HG03439 (cell line): Measurements from ENCODE around the gene SERINC5.
"Not testable (repeated sequence)": the region's sequence is repeated elsewhere in the genome, so short reads cannot be mapped to it uniquely, and the experiment has no call there.

Experiments used
- ATAC-seq: cut with Tn5 transposase; IDR thresholded peaks from one replicate; pipeline ENCODE4 v1.9.1; 2021; ENCODE audit warnings: mild to moderate bottlenecking, moderate library complexity; ENCODE audit not compliant: unreplicated experiment

Gene SERINC5

DNA sequence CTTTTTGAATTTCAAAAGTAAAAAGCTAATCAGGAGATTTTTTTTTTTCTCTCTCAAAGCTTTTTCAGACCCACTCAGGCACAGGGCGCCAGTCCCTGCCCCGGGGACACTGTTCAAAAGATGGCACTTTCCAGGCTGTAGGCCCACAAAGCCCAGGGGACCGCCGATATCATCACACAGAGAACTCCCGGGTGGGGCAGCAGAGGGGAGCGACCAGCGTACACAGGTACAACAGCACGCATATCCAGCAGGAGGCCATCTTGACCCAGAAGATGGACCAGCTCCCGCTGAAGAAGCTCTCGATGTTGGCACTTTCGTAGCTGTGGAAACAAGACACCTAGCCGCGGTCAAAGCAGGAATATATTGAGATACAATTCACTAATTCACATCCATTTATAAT lies 112.4 kb downstream of the SERINC5 start:
- no peak for ATAC-seq

DNA sequence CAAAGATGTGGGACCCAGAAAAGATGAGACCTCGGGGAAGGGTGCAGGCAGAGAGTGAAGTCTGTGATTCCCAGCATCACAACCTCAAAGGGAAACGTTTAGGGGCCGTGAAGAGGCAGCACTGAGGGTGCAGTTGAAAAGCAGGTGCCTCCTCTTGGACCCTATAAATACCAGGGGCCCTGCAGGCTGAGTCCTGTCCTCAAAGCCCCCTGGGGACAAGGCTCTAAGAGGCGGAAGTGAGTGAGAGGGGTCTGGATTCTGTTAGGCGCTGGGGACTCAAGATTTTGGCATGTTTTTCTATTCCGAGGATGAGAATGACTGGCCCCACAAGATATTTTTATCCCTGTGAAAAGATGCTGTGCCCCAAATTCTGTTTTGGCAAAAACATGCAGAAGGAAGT lies 112.9 kb downstream of the SERINC5 start:
- no peak for ATAC-seq

DNA sequence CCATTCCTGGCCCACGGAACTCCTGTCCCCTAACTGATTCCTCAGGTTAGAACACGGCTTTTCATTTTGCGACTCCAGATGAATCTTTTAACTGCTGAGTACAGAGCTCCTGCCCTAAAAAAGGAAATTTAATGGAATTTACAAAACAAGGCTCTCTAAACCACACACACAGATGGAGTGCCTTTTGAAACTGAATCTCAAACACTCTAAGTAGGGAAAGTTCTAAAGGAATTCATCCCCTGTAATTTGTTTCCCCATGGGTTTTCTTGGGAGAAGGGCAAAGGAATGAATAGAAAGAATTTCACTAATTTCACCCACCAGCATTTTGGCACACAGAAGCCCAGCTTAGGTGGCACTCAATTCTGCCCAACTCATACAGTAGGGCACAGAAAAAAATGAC lies 114.2 kb downstream of the SERINC5 start:
- ATAC-seq = no peak

DNA sequence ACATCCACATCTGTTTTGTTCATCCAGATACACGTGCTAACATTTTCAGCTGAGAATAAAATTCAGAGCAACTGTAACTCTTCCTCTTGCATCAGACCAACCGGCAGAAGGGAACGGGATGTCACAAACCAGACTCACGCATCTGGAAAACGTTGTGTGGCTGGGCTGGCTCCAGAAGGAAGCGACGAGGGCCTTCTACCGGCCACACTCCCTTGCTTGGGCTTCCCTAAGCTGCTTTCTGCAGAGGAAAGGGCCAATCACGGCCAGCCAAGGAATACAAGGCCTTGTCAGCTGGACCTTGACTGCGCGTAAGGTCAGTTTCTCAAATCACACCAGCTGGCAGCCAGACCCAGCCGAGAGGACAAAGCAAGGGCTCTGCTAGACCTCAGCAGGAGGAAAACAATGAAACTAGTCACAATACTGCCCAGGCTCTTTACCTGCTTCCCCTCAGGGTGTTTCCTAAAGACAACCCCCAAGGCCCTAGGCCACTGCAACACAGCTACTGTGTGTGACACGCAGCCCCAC lies 114.6 kb downstream of the SERINC5 start:
- no peak for ATAC-seq

DNA sequence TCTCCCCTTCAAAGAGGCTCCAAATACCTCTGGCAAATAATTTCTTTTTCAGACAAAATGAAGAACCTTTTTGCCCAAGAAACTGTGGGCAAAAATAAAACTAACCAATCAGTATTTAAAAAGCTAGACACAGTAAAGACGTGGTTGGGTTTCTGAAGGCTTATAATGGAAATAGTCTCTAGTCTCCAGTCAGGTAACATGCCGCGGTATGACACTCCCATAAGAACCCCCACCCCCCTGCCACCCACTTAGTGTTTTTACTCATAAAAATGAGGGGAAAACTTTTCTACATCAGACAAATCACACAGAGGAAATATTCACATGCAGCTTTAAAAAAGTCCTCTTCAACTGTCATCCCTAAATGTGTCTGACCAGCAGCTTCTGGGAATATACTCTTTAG lies 115.4 kb downstream of the SERINC5 start:
- ATAC-seq = no peak

DNA sequence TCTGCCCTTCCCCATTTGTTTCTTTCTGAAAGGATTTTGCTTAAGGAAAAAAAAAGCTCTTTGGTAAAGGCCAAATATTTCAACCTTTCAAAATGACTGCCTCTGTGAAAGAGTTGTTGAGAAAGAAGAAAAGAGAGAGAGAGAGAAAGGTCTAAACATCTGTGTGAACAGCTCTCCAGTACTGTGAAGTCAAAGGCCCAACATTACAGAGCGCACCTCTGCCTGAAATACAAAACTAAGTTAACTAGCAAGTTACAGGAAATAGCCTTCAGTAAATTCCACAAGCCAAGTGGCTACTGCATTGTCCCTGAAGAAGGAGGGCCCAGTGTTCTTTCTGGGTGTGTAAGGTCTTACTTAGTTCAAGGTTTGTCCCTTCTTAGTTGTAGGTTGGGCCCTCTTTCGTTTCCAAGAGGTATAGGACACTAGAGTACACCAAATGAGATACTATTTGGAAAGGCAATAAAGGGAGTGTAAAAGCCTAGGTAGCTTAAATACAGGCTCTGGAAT lies 116.3 kb downstream of the SERINC5 start:
- ATAC-seq = no peak

DNA sequence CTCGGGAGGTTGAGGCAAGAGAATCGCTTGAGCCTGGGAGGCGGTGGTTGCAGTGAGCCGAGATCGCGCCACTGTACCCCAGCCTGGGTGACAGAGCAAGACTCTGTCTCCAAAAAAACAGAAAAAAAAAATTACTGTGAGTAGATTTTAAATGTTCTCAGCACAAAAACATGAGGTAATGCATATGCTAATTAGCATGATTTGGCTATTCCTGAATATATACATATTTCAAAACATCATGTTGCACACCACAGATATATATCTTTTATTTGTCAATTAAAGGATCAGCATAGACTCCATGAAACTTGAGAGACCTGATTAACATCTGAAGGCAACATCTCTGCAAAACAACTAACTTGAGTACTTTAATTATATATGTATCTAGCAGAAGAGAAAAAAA lies 117.4 kb downstream of the SERINC5 start:
- ATAC-seq = no peak

DNA sequence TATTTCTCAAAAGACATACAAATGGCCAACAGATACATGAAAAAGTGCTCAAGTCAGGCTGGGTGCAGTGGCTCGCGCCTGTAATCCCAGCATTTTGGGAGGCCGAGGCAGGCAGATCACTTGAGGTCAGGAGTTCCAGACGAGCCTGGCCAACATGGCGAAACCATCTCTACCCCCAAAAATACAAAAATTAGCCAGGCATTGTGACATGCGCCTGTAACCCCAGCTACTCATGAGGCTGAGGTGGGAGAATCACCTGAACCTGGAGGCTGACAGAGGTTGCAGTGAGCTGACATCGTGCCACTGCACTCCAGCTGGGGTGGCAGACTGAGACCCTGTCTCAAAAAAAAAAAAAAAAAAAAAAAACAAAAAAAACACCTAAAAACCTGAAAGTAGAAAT lies 119.0 kb downstream of the SERINC5 start:
- ATAC-seq = not testable (repeated sequence)

DNA sequence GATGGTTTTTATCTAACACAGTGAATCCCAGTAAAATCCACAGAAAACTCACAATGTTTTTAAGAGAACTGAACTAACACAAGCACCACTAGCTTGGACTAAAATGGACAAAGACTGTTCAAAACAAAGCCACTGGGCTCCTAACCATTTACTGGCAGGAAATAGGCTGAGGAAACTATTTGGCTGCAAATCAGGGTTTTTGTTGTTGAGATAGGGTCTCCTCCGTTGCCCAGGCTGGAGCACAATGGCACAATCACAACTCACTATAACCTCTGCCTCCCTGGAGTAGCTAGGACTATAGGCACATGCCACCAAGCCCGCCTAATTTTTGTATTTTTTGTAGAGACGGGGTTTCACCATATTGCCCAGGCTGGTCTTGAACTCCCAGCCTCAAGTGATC lies 121.0 kb downstream of the SERINC5 start:
- ATAC-seq = no peak

DNA sequence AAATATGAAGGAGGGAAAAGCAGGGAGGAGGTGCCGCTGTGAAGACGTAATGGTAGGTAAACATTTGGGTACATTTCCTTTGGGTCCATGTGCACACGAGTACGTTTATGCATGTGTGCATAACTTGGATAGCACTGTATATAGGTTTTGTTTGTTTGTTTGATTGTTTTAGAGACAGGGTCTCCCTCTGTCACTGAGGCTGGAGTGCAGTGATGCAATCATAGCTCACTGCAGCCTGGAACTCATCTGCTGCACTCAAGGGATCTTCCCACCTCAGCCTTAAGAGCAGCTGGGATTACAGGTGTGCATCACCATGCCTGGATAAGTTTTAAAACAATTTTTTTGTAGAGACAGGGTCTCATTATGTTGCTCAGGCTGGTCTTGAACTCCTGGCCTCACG lies 126.7 kb downstream of the SERINC5 start:
- no peak for ATAC-seq

DNA sequence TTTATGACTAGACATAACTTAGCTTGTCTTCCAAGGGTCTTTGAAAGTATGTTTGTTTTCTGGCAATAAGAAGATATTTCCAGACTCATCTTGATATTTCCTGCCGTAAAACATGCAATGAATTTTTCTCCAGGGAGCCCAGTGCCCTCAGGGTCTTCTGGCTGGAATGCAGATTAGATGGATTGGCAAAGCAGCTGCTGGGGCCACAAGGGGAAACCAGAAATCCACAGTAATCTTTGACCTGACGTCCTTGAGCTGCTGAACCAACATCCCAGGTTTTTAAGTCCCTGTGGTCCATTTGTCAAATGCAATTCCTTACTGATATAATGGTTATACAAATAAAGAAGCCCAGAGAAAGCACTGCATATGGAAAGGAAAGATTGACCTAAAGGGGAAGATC lies 127.7 kb downstream of the SERINC5 start:
- no peak for ATAC-seq

DNA sequence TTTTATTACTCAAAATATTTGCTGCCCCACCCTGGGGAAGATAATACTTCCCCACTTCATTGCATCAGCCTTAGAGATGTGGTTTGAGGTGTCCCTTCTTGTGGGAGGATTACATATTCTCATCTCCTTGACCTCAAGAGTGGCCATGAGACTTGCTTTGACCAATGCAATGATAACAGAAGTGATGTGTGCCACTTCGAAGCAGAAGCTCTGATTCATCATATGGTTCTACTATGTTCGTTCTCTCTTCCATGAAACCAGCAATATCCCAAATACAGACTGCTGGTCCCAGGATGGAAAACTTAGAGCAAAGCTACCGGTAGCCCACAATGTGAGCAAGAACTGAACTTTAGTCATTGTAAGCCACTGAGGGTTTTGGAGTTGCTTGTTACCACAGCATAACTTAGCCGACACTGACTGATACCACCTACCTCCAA lies 128.7 kb downstream of the SERINC5 start:
- no peak for ATAC-seq

DNA sequence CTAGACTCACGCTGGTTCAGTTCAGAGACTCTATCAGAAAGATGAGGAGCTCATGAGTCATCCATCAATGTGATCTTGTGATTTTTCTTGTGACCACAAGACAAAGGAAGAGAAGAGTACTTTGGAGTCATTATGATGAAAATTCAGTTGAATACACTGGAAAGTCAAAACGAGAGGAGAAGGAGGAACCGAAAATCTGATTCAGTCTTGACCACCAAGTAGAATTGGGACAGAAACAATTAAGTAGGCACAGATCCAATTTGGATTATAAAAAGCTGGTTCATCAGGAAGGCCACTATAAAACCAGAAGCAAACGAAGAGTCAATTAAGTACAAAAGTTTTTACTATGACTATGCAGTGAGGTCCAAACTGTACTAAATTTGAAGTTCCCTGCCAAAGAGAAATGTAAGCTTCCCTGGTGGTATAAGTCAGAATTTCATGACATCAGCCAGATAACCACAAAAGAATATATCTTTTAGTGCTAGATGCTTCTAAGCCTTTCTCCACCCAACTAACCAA lies 129.8 kb downstream of the SERINC5 start:
- ATAC-seq = peak; percentile 61

DNA sequence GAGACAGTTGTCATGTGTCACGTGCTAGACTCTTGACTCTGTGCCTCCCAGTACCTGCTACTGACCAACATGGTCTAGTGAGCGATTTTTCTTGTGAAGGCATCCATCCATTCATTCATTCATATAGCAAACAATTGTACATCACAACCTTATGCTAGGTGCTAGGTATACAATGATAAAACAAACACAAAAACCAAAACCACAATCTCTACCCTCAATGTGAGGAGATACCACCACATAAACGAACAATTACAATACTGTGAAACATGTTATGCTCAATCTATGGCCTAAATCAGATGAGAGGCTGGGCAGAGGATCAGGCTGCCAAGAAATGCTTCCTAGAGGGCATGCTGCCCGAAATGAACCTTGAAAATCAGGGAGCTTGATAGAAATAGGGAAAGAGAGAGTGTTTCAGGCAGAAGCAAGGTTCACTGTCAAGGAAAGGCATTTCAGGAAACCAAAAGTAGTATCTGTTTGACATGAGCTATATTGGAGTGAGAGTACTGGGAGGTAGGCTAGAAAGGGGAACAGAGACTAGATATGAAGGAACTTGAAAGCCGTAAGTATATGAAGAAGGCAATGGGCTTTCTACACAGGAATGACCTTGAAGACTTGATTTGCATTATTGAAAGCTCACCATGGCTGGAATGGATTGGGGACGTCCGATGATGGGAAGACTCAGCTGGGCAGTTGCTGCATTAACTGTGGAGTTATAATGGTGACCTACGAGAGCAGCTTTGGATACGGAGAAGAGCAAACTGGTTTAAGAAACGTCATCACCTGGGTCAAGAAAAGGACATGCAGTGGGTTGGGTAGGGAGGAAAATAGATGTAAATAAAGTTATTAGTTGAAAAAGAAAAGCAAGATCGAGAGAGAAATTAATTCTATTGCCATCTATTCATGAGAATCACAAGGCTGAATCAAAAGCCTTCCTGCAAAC lies 130.6 kb downstream of the SERINC5 start:
- peak; percentile 61 for ATAC-seq

DNA sequence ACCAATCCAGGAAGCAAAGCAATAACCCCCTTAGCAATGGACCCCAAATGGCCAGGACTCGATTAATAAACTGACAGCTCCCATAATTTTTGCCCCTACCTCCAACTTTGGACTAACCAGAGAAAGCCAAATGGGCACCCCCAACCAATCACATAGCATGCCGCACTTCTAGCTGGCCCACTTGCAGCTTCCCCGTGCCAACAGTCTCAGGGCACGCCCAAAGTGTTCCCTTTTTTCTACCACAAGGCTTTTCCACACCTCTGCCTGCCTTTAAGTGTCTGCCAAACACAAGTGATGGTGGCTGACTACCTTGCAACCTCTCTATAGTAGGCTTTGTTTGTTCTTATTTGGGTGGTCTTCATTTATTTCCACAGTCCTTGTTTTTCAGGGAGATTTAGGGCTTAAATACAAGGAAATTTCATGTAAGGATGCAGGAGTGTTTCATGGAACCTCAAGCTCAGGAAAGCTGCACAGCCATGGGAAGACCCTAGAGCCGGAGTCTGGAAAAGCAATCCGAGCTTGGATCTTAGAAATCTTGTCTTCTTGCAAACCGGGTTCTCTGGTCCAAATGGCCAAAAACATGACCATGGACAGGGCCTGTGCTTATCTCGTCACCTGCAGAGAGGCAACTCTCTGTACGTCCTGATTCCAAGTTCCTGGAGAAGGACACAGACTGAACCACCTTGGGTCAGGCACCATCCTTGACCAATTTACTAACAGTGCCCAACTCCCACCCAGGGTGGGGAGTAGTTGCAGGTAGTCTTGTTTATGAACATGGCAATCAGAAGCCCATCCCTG lies 131.5 kb downstream of the SERINC5 start:
- no peak for ATAC-seq

DNA sequence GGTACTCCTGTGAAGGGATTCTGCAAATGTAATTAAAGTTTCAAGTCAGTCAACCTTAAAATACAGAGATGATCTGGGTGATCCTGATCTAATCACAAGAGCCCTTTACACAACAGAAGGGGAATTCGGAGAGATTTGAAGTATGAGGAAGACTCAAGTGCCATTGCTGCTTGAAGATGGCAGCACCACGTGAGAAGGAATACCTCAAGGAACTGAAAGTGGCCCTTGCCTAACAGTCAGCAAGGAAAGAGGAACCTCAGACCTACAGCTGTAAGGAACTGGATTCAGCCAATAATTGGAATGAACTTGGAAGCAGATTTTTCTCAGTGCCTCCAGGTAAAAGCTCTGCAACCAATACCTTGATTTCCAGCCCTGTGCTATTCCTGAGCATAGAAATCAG lies 133.3 kb downstream of the SERINC5 start:
- no peak for ATAC-seq

DNA sequence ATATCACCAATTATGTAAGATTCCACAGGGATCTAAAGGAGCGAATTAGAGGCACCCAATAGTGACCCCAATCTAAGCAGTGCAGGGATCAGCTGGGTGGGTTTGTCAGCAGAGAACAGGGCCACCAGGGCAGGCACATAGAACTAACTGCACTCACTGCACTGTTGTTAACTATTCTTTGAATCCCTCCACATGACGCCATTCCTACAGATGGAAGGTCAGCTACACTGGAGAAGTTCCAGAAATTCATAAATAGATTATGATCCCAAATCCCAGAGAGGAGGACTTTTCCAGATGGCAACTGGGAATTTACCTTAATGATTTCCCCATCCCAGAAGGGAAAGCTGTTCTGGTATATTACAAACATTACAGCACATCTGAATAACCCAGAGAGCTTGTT lies 136.5 kb downstream of the SERINC5 start:
- ATAC-seq = no peak

DNA sequence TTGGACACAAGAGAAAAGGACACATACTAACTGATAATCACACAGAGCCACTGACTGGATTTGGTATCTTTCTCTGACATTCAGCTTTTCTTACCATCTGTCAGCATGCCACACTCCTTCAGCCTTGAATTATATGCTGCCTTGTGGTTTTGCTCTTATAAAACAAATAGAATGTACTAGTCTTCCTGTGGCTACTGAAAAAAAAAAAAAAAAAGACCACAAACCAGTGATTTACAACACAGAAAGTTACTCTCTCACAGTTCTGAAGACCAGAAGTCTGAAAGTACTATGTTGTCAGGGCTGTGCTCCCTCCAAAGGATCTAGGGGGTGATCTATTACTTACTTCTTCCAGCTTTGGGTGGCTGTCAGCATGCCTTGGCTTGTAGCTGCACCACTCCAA lies 138.4 kb downstream of the SERINC5 start:
- no peak for ATAC-seq

DNA sequence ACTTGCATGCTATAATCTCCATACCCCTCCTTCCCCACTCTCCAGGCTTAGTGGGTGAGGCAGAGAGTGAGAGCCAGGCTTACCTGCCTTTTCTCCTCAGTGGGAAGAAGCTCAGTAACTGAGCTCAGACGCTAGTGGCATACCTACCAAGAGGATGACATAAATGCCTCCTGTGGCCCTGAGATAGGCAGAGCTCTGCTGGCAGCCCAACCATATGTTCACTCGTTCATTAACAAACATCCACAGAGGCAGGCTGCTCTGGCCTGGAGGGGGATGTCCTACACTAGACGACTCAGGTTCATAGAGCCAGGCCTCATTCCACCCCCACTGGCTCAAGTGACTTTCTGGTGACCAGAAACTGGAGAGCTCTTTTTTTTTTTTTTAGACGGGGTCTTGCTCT lies 139.4 kb downstream of the SERINC5 start:
- no peak for ATAC-seq

DNA sequence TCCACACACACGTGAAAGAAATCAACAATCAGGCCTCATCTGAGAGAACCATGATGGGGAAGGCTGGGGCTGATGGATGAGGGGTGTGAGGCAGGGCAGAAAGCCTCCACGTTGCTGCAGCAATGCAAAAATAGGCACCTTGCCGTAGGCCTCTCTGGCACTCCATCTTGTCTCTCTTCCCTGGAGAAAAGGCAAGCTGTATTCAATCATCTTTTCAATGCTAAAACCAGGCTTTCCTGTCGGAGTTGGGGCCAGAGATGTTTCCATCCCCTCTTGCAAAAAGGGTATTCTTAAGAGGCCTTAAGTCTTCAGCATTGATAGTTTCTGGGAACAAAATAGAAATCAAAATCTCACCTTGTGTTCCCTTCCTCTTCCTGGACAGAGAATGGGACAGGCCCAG lies 139.8 kb downstream of the SERINC5 start:
- no peak for ATAC-seq

DNA sequence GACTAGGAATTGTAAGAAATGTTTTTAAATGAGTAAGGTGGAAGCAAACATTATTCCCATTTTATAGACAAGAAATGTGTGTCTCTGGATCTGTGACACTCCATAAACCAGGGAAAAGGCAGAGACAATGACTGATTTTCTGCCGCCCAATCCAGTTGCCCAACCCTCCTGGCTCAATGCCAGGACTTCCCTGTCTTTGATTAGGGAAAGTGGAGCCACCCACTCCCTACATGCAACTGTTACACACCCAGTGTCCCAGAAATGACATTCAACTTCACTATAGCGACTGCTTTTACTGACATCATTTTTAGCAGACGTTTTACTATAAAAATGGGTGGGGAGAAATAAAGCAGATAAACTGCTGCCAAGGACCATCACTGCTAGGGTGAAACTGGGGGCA lies 141.0 kb downstream of the SERINC5 start:
- no peak for ATAC-seq
